Parathyroid adenoma (tissue), 2 donors: Measurements from ENCODE around the gene VIL1.

Experiments
- H2AFZ ChIP-seq: fragments of 300-600 bp; sonication (generic); one replicate; pipeline ENCODE4 v1.7.0; 2017; ENCODE audit warnings: antibody characterized with exemption, mild to moderate bottlenecking
- H3K27ac ChIP-seq: fragments of 300-600 bp; sonication (generic); one replicate; pipeline ENCODE4 v1.7.0; 2017
- H3K27me3 ChIP-seq: fragments of 300-600 bp; sonication (generic); one replicate; pipeline ENCODE4 v1.7.0; 2017; ENCODE audit warnings: low read length; ENCODE audit not compliant: control insufficient read depth, insufficient read depth
- H3K36me3 ChIP-seq: fragments of 300-600 bp; sonication (generic); one replicate; pipeline ENCODE4 v1.7.0; 2017; ENCODE audit warnings: low read length; ENCODE audit not compliant: control insufficient read depth, insufficient read depth
- H3K4me1 ChIP-seq: fragments of 300-600 bp; sonication (generic); one replicate; pipeline ENCODE4 v1.7.0; 2017; ENCODE audit warnings: control low read depth
- H3K4me2 ChIP-seq: fragments of 300-600 bp; sonication (generic); one replicate; pipeline ENCODE4 v1.7.0; 2017; ENCODE audit warnings: low read length
- H3K4me3 ChIP-seq: fragments of 300-600 bp; sonication (generic); one replicate; pipeline ENCODE4 v1.7.0; 2017; ENCODE audit warnings: low read depth, low read length
- H3K79me2 ChIP-seq: fragments of 300-600 bp; sonication (generic); one replicate; pipeline ENCODE4 v1.7.0; 2017; ENCODE audit warnings: control low read depth
- H3K9ac ChIP-seq: fragments of 300-600 bp; sonication (generic); one replicate; pipeline ENCODE4 v1.7.0; 2017; ENCODE audit warnings: mild to moderate bottlenecking
- H3K9me3 ChIP-seq: fragments of 300-600 bp; sonication (generic); one replicate; pipeline ENCODE4 v1.7.0; 2017; ENCODE audit warnings: low read length; ENCODE audit not compliant: control insufficient read depth
- TF ChIP-seq, protein P1 (sequence below): fragments of 300-600 bp; sonication (generic); IDR thresholded peaks from one replicate; pipeline ENCODE4 v1.7.0; 2017; ENCODE audit warnings: antibody characterized with exemption, mild to moderate bottlenecking
- donor health status: primary hyperparathyroidism.

The VIL1 gene

DNA sequence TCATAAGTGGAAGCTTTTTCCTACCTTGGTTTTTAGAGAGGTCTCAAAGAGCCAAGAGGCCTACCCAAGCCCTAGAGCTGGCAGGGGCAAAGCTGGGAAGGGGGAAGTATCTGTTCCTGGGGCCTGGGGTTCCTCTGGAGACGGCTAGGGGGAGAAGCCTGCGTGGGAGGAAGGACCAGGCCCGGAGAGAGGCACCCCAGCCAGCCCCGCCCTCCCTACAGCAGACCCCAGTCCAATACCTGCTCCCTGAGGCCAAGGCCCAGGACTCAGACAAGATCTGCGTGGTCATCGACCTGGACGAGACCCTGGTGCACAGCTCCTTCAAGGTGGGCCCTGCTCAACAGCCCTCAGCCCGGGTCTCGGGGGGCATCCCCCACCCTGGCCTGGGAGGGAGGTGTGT lies 17.0 kb upstream of the VIL1 start:
- Histone ChIP-seq H3K9ac (no peak overlapping the region), H3K4me3 (no peak overlapping the region), H3K27me3 (no peaks in the 10 kb centered on the region), H3K27ac (no peak overlapping the region), H3K79me2 (peaks cover 5% of the 10 kb centered on the region), H3K9me3 (no peaks in the 10 kb centered on the region), H3K4me2 (no peak overlapping the region), H3K36me3 (no peaks in the 10 kb centered on the region), H3K4me1 (peaks cover 16% of the 10 kb centered on the region), H2AFZ (no peak overlapping the region)
- TF ChIP-seq, protein P1, sequence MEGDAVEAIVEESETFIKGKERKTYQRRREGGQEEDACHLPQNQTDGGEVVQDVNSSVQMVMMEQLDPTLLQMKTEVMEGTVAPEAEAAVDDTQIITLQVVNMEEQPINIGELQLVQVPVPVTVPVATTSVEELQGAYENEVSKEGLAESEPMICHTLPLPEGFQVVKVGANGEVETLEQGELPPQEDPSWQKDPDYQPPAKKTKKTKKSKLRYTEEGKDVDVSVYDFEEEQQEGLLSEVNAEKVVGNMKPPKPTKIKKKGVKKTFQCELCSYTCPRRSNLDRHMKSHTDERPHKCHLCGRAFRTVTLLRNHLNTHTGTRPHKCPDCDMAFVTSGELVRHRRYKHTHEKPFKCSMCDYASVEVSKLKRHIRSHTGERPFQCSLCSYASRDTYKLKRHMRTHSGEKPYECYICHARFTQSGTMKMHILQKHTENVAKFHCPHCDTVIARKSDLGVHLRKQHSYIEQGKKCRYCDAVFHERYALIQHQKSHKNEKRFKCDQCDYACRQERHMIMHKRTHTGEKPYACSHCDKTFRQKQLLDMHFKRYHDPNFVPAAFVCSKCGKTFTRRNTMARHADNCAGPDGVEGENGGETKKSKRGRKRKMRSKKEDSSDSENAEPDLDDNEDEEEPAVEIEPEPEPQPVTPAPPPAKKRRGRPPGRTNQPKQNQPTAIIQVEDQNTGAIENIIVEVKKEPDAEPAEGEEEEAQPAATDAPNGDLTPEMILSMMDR, result no peak

DNA sequence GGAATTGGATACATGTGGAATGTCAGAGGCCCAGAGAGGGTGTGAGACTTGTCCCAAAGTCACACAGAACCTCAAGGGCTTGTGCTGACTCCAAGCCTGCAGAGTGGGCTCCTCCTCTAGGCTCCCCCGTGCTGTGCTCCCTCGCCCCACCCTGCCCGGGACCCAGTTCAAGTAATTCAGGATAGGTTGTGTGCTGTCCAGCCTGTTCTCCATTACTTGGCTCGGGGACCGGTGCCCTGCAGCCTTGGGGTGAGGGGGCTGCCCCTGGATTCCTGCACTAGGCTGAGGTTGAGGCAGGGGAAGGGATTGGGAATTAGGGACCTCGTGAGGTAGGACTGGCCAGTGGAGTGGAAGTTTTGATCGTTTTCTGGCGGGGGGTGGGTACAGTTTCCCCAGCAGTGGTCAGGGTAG lies 16.4 kb upstream of the VIL1 start:
- H3K4me3 ChIP-seq, result no peak overlapping the region

DNA sequence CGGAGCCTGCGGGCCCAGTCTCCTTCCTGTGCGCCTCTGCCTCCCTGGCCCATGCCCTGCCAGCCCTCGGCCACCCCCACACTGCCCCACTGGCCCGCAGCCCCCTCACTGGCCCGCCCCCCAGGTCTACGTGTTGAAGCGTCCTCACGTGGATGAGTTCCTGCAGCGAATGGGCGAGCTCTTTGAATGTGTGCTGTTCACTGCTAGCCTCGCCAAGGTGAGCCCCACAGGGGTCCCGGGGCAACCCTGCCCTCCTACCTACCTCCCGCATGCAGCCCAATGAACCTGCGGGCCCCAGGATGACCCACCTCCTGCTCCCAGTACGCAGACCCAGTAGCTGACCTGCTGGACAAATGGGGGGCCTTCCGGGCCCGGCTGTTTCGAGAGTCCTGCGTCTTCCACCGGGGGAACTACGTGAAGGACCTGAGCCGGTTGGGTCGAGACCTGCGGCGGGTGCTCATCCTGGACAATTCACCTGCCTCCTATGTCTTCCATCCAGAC lies 16.0 kb upstream of the VIL1 start:
- TF ChIP-seq, protein P1, result no peak
- H3K4me2 ChIP-seq, result no peak overlapping the region
- no peak overlapping the region for H2AFZ ChIP-seq
- no peak overlapping the region for H3K4me3 ChIP-seq
- H3K4me1 ChIP-seq, result peaks cover 20% of the 10 kb centered on the region
- H3K9ac ChIP-seq, result no peak overlapping the region
- H3K27me3 ChIP-seq, result no peaks in the 10 kb centered on the region
- no peaks in the 10 kb centered on the region for H3K9me3 ChIP-seq
- H3K79me2 ChIP-seq, result peaks cover 7% of the 10 kb centered on the region
- H3K36me3 ChIP-seq, result no peaks in the 10 kb centered on the region
- H3K27ac ChIP-seq, result no peak overlapping the region

More for the DNA sequence above, 16.4 kb upstream of the VIL1 start:
- Histone ChIP-seq H3K4me1 (peaks cover 21% of the 10 kb centered on the region), H3K27me3 (no peaks in the 10 kb centered on the region), H3K9me3 (no peaks in the 10 kb centered on the region), H3K9ac (no peak overlapping the region), H3K36me3 (no peaks in the 10 kb centered on the region), H3K79me2 (peaks cover 7% of the 10 kb centered on the region), H3K27ac (peak overlapping the region; percentile 7), H2AFZ (no peak overlapping the region), H3K4me2 (no peak overlapping the region)
- TF ChIP-seq, protein P1, result no peak

DNA sequence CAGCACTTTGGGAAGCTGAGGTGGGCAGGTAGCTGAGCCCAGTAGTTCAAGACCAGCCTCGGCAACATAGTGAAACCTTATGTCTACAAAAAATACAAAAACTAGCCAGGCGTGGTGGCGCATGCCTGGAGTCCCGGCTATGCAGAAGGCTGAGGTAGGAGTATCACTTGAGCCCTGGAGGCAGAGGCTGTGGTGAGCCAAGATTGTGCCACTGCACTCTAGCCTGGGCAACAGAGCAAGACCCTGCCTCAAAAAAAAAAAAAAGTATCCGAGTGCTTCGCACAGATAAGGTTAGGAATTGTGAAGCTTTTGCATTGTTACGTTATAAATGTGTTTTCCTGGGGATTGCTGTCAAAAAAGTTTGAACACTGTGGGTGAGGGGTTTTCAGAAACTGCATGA lies 15.1 kb upstream of the VIL1 start:
- H3K79me2 ChIP-seq, result peaks cover 7% of the 10 kb centered on the region
- H3K4me3 ChIP-seq, result no peak overlapping the region
- H2AFZ ChIP-seq, result no peak overlapping the region
- H3K36me3 ChIP-seq, result no peaks in the 10 kb centered on the region
- H3K4me2 ChIP-seq, result no peak overlapping the region
- peaks cover 17% of the 10 kb centered on the region for H3K4me1 ChIP-seq
- TF ChIP-seq, protein P1, result no peak
- no peaks in the 10 kb centered on the region for H3K9me3 ChIP-seq
- no peak overlapping the region for H3K27ac ChIP-seq
- no peaks in the 10 kb centered on the region for H3K27me3 ChIP-seq
- no peak overlapping the region for H3K9ac ChIP-seq

DNA sequence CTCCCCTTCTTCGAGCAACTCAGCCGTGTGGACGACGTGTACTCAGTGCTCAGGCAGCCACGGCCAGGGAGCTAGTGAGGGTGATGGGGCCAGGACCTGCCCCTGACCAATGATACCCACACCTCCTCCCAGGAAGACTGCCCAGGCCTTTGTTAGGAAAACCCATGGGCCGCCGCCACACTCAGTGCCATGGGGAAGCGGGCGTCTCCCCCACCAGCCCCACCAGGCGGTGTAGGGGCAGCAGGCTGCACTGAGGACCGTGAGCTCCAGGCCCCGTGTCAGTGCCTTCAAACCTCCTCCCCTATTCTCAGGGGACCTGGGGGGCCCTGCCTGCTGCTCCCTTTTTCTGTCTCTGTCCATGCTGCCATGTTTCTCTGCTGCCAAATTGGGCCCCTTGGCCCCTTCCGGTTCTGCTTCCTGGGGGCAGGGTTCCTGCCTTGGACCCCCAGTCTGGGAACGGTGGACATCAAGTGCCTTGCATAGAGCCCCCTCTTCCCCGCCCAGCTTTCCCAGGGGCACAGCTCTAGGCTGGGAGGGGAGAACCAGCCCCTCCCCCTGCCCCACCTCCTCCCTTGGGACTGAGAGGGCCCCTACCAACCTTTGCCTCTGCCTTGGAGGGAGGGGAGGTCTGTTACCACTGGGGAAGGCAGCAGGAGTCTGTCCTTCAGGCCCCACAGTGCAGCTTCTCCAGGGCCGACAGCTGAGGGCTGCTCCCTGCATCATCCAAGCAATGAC lies 14.4 kb upstream of the VIL1 start:
- Histone ChIP-seq H3K27ac (no peak overlapping the region), H2AFZ (no peak overlapping the region), H3K4me2 (no peak overlapping the region), H3K4me1 (peaks cover 17% of the 10 kb centered on the region), H3K36me3 (no peaks in the 10 kb centered on the region), H3K4me3 (no peak overlapping the region), H3K79me2 (peaks cover 7% of the 10 kb centered on the region), H3K9ac (no peak overlapping the region), H3K9me3 (no peaks in the 10 kb centered on the region), H3K27me3 (no peaks in the 10 kb centered on the region)
- TF ChIP-seq, protein P1, result no peak
